PC-9 (cell line): Measurements from ENCODE around the gene MYMK. TPM values are rescaled to one million over a fixed set of nuclear protein-coding genes. Genes with fewer than 3 reads are reported as not detected.
A peak's percentile ranks its signal among the peaks of the same experiment; 100 is the strongest.

Experiments used
- BruUV-seq: library from RNA; stranded (reverse); fragments of 400-500 nt; replicated peaks from 2 replicates; lab custom pipeline; 2021; lab: Mats Ljungman, UMichigan
- CTCF ChIA-PET: fragments of 300-600 bp; sonication (Branson Sonifier 250); formaldehyde crosslinking; loops from one replicate; lab custom pipeline; 2022; ENCODE audit warnings: antibody characterized with exemption; lab: Charles Lee
- POLR2A ChIA-PET: fragments of 300-600 bp; sonication (Branson Sonifier 250); formaldehyde crosslinking; loops from one replicate; lab custom pipeline; 2022; ENCODE audit warnings: antibody characterized with exemption; ENCODE audit not compliant: unreplicated experiment; lab: Charles Lee
- DNase-seq, 2 experiments: peaks; one replicate each; pipeline versions ENCODE4 v3.0.0 to v3.0.0-alpha.2; 2015 to 2022; ENCODE audit warnings: mixed read lengths in 1 of 2
- H2AFZ ChIP-seq: fragments of 200-600 bp; sonication (generic); 2 replicates; pipeline ENCODE4 v1.8.1; 2017; ENCODE audit warnings: antibody characterized with exemption
- H3F3A ChIP-seq: fragments of 200-600 bp; sonication (generic); 2 replicates; pipeline ENCODE4 v1.8.1; 2017; ENCODE audit warnings: antibody characterized with exemption, mild to moderate bottlenecking, low read depth; ENCODE audit not compliant: insufficient read depth
- H3K27ac ChIP-seq: fragments of 200-600 bp; sonication (generic); 2 replicates; pipeline ENCODE4 v1.6.1; 2016; ENCODE audit warnings: mixed run types
- H3K27me3 ChIP-seq: fragments of 200-600 bp; sonication (generic); 2 replicates; pipeline ENCODE4 v1.6.1; 2016; ENCODE audit warnings: low read depth, mixed run types; ENCODE audit not compliant: insufficient read depth
- H3K36me3 ChIP-seq: fragments of 200-600 bp; sonication (generic); 2 replicates; pipeline ENCODE4 v1.6.1; 2016; ENCODE audit warnings: low read depth, mixed run types
- H3K4me1 ChIP-seq: fragments of 200-600 bp; sonication (generic); replicated peaks from 2 replicates; pipeline ENCODE4 v1.6.1; 2016; ENCODE audit warnings: mixed run types; ENCODE audit not compliant: insufficient read depth
- H3K4me2 ChIP-seq: fragments of 200-600 bp; sonication (generic); 2 replicates; pipeline ENCODE4 v1.6.1; 2017; ENCODE audit warnings: mixed run types
- H3K4me3 ChIP-seq: fragments of 200-600 bp; sonication (generic); 2 replicates; pipeline ENCODE4 v1.6.1; 2016; ENCODE audit warnings: mixed run types
- H3K79me2 ChIP-seq: fragments of 200-600 bp; sonication (generic); 2 replicates; pipeline ENCODE4 v1.6.1; 2017; ENCODE audit warnings: low read depth, mixed run types
- H3K9me2 ChIP-seq: fragments of 200-600 bp; sonication (generic); 2 replicates; pipeline ENCODE4 v1.8.1; 2017; ENCODE audit warnings: mild to moderate bottlenecking; ENCODE audit not compliant: insufficient read depth
- H3K9me3 ChIP-seq: fragments of 200-600 bp; sonication (generic); 2 replicates; pipeline ENCODE4 v1.8.1; 2016; ENCODE audit warnings: low read depth; ENCODE audit not compliant: insufficient read depth
- H4K20me1 ChIP-seq: fragments of 200-600 bp; sonication (generic); 2 replicates; pipeline ENCODE4 v1.8.1; 2017; ENCODE audit not compliant: insufficient read depth
- EZH2 ChIP-seq: fragments of 200-600 bp; sonication (generic); IDR thresholded peaks from 2 replicates; pipeline ENCODE4 v1.8.0; 2017; ENCODE audit warnings: antibody characterized with exemption, low read depth
- intact Hi-C: fragments of 100-400 bp; cut with micrococcal nuclease; formaldehyde crosslinking; loops from one replicate; pipeline ENCODE4 v1.10.0; 2022; ENCODE audit not compliant: unreplicated experiment
- total RNA-seq: library from RNA; stranded (reverse); gene quantifications from 2 replicates; pipeline ENCODE4 v1.2.3, GENCODE V29; 2021
- TF ChIP-seq, protein P1 (sequence below): fragments of 200-600 bp; sonication (generic); conservative IDR thresholded peaks from 2 replicates; pipeline ENCODE4 v1.6.1; 2017; ENCODE audit warnings: mixed run types, antibody characterized with exemption, mild to moderate bottlenecking, moderate library complexity

MYMK gene
- total RNA-seq, 1 experiment from 2014 or later, result not detected

DNA sequence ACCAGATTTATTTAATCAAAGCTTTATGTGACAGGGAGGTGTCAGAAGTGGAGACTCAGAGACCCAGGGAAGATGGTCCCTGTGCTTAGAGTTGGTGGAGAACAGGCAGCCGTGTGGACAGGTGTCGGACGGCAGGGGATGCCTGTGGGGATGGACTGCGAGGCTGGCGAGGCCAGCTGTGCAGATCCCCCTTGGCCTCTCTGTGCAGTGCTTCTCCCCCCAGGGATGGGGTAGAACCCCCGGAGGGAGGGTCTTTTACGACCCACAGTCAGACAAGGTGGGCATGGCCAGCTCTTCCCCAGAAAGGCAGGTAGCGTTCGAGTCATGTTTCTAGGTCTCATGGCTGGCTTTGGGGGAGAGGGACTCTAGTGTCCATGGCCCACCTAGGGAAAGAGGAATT lies 41.1 kb downstream of the MYMK start:
- Histone ChIP-seq H3F3A (peaks cover 12% of the 10 kb centered on the region; the same call in 1 of the 2 replicates), H4K20me1 (no peaks in the 10 kb centered on the region), H3K36me3 (no peaks in the 10 kb centered on the region), H3K4me1 (peaks cover 46% of the 10 kb centered on the region), H2AFZ (no peak overlapping the region), H3K27ac (no peak overlapping the region), H3K27me3 (0 out of 2 replicates have a peak, but pooled peaks cover under 1% of the 10 kb centered on the region), H3K4me3 (no peak overlapping the region), H3K9me2 (no peaks in the 10 kb centered on the region), H3K4me2 (no peak overlapping the region), H3K9me3 (no peaks in the 10 kb centered on the region), H3K79me2 (no peaks in the 10 kb centered on the region)
- TF ChIP-seq, protein P1, sequence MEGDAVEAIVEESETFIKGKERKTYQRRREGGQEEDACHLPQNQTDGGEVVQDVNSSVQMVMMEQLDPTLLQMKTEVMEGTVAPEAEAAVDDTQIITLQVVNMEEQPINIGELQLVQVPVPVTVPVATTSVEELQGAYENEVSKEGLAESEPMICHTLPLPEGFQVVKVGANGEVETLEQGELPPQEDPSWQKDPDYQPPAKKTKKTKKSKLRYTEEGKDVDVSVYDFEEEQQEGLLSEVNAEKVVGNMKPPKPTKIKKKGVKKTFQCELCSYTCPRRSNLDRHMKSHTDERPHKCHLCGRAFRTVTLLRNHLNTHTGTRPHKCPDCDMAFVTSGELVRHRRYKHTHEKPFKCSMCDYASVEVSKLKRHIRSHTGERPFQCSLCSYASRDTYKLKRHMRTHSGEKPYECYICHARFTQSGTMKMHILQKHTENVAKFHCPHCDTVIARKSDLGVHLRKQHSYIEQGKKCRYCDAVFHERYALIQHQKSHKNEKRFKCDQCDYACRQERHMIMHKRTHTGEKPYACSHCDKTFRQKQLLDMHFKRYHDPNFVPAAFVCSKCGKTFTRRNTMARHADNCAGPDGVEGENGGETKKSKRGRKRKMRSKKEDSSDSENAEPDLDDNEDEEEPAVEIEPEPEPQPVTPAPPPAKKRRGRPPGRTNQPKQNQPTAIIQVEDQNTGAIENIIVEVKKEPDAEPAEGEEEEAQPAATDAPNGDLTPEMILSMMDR, result no peak
- TF ChIP-seq EZH2, result no peak
- CTCF ChIA-PET, result no interaction called here
- BruUV-seq, result no TSS peak
- DNase-seq, result no peak
- intact Hi-C loops, result no loop called here
- POLR2A ChIA-PET, result no interaction called here

DNA sequence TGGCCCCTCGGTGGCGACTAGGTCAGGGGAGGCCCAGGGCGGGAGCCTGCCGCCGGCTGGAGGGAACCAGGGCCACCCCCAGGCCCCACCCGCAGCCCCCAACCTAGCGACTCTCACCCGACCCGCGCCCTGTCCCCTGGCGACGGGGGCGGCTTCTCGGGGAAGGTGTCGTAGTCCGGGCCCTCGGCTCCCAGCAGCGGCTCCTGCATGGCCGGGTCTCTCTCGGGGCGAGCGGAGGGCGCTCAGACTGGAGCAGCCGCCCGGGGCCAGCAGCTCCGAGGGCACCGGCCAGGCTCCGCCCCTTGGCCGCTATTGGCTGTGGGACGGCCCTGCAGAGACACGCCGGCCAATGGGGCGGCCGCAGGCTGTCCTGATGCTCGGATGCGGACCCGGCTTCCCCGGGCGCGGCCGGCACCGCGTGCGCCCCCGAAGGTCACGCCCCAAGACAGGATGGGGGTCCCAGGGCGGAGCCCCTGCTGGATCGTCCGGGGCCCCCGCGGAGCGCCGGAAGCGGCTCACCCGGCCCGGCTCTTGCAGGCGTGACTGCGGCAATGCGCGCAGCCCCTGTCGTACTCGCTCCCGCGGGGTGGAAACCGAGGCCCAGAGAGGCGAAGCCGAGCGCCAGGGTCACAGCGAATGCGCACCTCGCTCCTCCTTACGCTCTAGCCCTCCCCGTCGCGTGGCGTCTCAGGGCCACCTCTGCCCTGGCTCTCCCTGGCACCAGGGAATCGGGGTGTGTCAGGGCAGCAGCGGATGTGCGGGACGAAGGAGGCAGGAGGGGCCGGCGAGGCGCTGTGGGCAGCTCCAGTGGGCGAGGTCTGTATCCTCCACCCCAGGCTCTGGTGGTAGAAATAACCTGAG lies 45.7 kb downstream of the MYMK start, which contains the start of gene SLC2A6:
Gene SLC2A6 (minus strand): TSS at position 249 of the 861 bp plus-strand sequence. CDS start 40 bp downstream, at position 209.
- peak; percentile 70 to 88 for DNase-seq
- H3K4me1 ChIP-seq, result peaks cover 29% of the 10 kb centered on the region
- H3K36me3 ChIP-seq, result no peaks in the 10 kb centered on the region
- POLR2A ChIA-PET, result interaction anchor here (0.6 to 0.7 kb wide), 4 partner anchors 20 to 344 kb away, joined by 3 to 4 read pairs (median 4); no protein-coding TSS in a partner anchor
- peak within 1 kb of the TSS; percentile 56 for H3K4me3 ChIP-seq
- H3F3A ChIP-seq, result peaks cover 12% of the 10 kb centered on the region; the same call in 1 of the 2 replicates
- no peak for TF ChIP-seq EZH2
- TF ChIP-seq, protein P1, result no peak
- no peaks in the 10 kb centered on the region for H3K9me3 ChIP-seq
- H2AFZ ChIP-seq, result peak within 1 kb of the TSS; percentile 79
- H3K79me2 ChIP-seq, result no peaks in the 10 kb centered on the region
- H3K9me2 ChIP-seq, result no peaks in the 10 kb centered on the region
- no peaks in the 10 kb centered on the region for H4K20me1 ChIP-seq
- intact Hi-C loops, result no loop called here
- no peaks in the 10 kb centered on the region for H3K27me3 ChIP-seq
- CTCF ChIA-PET, result interaction anchor here (0.6 to 1.6 kb wide), 2 partner anchors 101 to 335 kb away, joined by 3 read pairs; no protein-coding TSS in a partner anchor
- H3K27ac ChIP-seq, result no peak within 1 kb of the TSS
- peak within 1 kb of the TSS; percentile 78 for H3K4me2 ChIP-seq
- no TSS peak for BruUV-seq

DNA sequence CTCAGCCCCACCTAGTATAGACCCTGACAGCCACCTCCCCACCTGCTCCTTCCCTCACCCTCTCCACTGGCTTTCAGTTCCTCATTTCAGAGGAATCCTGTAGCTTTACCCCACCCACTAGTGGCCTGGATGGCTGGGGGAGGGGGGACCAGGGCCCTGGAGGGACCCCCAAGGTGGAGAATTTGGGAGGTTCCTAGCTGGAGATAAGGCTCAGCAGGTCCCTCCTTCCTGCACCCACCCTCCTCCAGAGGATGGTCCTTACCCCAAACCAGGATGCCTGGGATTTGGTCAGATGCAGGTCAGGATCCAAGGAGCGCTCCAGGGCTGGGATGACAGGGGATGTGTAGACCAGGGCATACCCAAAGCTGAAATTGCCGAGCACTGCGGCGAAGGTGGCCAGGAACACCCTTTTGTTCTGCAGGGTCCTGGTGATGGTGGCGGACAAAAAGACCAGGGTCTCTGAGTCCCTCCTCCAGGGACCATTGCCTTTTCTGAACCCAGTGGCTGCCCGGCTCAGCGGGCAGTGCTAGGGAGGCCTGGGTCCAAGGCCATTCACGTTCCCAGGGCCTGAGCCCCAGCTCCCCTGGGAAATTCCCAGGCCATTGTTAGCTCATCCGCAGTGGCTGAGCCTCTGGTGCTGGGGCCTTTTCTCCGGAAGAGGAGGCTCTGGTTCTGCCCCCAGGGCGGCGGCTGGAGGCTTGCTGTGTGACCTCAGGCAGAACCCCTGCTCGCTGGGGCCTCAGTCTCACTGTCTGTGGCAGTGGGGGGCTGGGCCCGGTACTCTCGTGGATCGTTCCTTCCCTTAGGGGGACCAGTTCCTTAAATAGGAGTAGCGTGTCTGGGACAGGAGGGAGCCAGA lies 46.5 kb downstream of the MYMK start:
- Histone ChIP-seq H3K9me2 (no peaks in the 10 kb centered on the region), H3K36me3 (no peaks in the 10 kb centered on the region), H3K27me3 (no peaks in the 10 kb centered on the region), H4K20me1 (no peaks in the 10 kb centered on the region), H3K4me1 (peaks cover 27% of the 10 kb centered on the region), H3K4me3 (peak overlapping the region; percentile 56), H3K9me3 (no peaks in the 10 kb centered on the region), H2AFZ (peak overlapping the region; percentile 79), H3F3A (peaks cover 12% of the 10 kb centered on the region; the same call in 1 of the 2 replicates), H3K79me2 (no peaks in the 10 kb centered on the region), H3K27ac (no peak overlapping the region), H3K4me2 (peak overlapping the region; percentile 78)
- CTCF ChIA-PET, result interaction anchor here (0.6 to 1.6 kb wide), 3 partner anchors 77 to 334 kb away, joined by 3 to 6 read pairs (median 3); no protein-coding TSS in a partner anchor
- intact Hi-C loops, result no loop called here
- TSS peak; percentile 62 for BruUV-seq
- POLR2A ChIA-PET, result interaction anchor here (0.6 kb wide), 1 partner anchor 395 kb away, joined by 3 read pairs; no protein-coding TSS in a partner anchor
- no peak for DNase-seq
- TF ChIP-seq, protein P1, result no peak
- TF ChIP-seq EZH2, result no peak
